ENCODE results near the gene ZDHHC12.
"Not testable (repeated sequence)": the region's sequence is repeated elsewhere in the genome, so short reads cannot be mapped to it uniquely, and the experiment has no call there.

ZDHHC12 gene

DNA sequence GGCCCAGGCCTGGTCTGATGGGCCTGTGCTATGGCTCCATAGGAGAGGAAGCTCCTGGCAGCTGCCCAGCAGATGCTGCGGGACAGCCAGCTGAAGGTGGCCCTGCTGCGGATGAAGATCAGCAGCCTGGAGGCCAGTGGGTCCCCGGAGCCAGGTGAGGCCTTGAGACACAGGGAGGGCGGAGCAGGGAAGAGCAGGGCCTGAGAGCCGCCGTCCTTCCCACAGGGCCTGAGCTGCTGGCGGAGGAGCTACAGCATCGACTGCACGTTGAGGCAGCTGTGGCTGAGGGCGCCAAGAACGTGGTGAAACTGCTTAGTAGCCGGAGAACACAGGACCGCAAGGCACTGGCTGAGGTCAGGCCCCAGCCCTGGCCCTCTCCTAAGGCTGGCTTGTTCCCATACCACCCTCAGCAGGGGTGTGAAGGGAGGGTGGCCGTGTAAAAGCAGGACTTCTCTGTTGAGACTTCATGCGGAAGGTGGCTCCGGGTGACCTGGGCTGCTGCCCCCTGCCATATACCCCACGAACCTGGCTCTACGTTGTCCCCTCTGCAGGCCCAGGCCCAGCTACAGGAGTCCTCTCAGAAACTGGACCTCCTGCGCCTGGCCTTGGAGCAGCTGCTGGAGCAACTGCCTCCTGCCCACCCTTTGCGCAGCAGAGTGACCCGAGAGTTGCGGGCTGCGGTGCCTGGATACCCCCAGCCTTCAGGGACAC is 17.1 kb downstream of the ZDHHC12 start:
- Histone ChIP-seq H3K27me3 (ENCODE audit: control insufficient read depth, insufficient read depth, low read length) (no peaks in the 10 kb centered on the region), H3K9me3 (ENCODE audit: control insufficient read depth, insufficient read depth, low read length) (no peaks in the 10 kb centered on the region), H3K9ac (ENCODE audit: low read depth, low read length) (no peak overlapping the region), H3K27ac (ENCODE audit: low read depth, low read length) (no peak overlapping the region), H3K36me3 (ENCODE audit: control insufficient read depth, insufficient read depth, low read length) (peaks cover 13% of the 10 kb centered on the region), H3K4me3 (ENCODE audit: low read depth, low read length) (no peak overlapping the region), H3K4me1 (ENCODE audit: control insufficient read depth, insufficient read depth, low read length) (no peaks in the 10 kb centered on the region)

DNA sequence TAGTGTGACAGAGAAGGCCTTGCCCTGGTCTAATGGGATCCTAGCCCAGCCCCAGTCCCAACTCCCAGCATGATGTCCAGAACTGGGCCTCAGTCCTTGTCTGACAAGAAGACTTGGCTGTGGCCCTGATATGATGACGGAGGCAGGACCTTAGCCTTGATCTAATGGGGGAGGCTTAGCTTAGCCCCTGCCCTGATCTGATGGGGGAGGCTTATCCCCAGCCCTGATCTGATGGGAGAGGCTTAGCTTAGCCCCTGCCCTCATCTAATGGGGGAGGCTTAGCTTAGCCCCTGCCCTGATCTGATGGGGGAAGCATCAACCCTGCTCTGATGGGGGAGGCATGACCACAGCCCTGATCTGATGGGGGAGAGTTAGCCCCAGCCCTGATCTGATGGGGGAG is 17.9 kb downstream of the ZDHHC12 start:
- Histone ChIP-seq H3K9ac (ENCODE audit: low read depth, low read length) (no peak overlapping the region), H3K27ac (ENCODE audit: low read depth, low read length) (no peak overlapping the region), H3K4me1 (ENCODE audit: control insufficient read depth, insufficient read depth, low read length) (no peaks in the 10 kb centered on the region), H3K4me3 (ENCODE audit: low read depth, low read length) (no peak overlapping the region), H3K36me3 (ENCODE audit: control insufficient read depth, insufficient read depth, low read length) (peaks cover 13% of the 10 kb centered on the region), H3K9me3 (ENCODE audit: control insufficient read depth, insufficient read depth, low read length) (no peaks in the 10 kb centered on the region), H3K27me3 (ENCODE audit: control insufficient read depth, insufficient read depth, low read length) (no peaks in the 10 kb centered on the region)

DNA sequence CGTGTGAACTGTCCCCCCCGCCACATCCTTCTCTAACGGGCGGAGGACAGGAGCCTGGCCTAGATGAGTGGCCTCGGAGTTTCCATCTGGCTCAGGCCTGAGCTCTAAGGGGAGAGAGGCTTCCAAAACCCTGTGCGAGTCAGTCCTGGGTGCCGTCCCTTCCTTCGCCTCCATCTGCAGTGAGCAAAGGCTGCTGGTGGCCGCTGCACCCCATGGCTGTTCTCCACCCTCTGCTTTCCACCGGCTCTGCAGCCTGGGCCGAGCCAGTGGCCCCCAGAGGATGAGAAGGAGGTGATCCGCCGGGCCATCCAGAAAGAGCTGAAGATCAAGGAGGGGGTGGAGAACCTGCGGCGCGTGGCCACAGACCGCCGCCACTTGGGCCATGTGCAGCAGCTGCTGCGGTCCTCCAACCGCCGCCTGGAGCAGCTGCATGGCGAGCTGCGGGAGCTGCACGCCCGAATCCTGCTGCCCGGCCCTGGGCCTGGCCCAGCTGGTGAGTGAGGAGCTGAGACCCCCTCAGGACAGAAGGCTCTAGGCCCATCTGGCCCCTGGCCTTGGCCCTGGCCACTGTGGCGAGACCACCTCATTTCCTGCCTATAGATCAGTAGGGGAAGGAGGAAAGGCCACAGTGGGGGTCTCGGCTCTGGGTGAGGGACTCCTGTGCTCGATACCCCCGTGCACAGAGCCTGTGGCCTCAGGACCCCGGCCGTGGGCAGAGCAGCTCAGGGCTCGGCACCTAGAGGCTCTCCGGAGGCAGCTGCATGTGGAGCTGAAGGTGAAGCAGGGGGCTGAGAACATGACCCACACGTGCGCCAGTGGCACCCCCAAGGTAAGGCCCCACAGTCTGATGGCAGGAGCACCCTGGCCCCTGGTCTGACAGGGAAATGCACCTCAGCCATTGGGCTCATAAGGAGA is 18.6 kb downstream of the ZDHHC12 start:
- Histone ChIP-seq H3K9me3 (ENCODE audit: control insufficient read depth, insufficient read depth, low read length) (no peaks in the 10 kb centered on the region), H3K4me3 (ENCODE audit: low read depth, low read length) (no peak overlapping the region), H3K36me3 (ENCODE audit: control insufficient read depth, insufficient read depth, low read length) (peaks cover 13% of the 10 kb centered on the region), H3K27me3 (ENCODE audit: control insufficient read depth, insufficient read depth, low read length) (no peaks in the 10 kb centered on the region), H3K9ac (ENCODE audit: low read depth, low read length) (no peak overlapping the region), H3K4me1 (ENCODE audit: control insufficient read depth, insufficient read depth, low read length) (no peaks in the 10 kb centered on the region), H3K27ac (ENCODE audit: low read depth, low read length) (no peak overlapping the region)

DNA sequence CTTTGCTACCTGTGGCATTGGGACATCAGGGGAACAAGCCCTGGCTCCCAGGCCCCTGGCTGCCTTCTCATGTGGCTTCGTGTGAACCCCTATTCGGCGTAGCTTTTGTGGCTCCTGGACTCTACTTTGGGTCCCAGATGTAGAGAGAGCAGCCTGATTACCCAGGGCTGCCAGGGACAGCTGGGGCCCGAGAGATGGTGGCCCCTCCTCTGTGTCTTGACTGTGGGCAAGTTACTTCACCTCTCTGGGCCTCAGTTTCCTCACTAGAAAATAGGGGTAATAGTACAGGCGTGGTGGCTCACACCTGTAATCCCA is 19.6 kb downstream of the ZDHHC12 start:
- Histone ChIP-seq H3K9ac (ENCODE audit: low read depth, low read length) (no peak overlapping the region), H3K36me3 (ENCODE audit: control insufficient read depth, insufficient read depth, low read length) (peaks cover 13% of the 10 kb centered on the region), H3K27ac (ENCODE audit: low read depth, low read length) (no peak overlapping the region), H3K4me1 (ENCODE audit: control insufficient read depth, insufficient read depth, low read length) (no peaks in the 10 kb centered on the region), H3K27me3 (ENCODE audit: control insufficient read depth, insufficient read depth, low read length) (no peaks in the 10 kb centered on the region), H3K4me3 (ENCODE audit: low read depth, low read length) (no peak overlapping the region), H3K9me3 (ENCODE audit: control insufficient read depth, insufficient read depth, low read length) (no peaks in the 10 kb centered on the region)

DNA sequence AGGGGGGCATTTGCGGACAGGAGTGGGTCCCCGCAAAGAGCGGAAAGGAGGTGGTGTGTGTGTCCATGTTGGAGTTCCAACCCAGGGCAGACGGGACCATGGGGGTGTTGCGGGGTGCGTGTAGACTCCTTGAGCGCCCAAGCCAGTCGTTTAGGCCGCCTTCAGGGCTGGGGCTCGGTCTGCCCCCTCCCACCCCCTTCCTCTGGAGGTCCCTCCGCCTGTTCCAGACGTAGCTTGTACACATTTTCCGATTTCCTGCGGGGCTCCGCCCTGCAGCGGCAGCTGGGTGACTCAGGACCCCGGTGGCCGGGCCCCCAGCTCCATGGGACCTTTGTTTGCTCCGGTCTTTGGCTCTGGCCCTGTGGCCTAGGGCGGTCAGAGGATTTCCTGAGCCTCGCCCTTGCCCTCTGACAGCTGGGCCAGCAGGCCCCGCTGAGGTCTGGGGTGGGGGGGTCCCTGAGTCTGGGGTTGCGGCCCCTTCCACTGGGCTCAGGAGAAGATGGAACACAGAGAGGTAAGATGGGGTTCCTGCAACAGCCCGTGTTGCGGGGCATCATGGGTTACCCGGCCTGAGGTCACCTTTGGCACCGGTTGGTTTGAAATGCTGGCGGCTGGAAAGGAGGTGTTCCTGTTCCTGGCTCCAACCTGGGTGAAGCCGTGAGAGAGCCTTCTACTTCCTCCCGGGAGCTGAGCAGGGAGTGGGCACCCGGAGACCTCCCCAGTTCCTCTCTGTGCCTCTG is 20.1 kb downstream of the ZDHHC12 start:
- Histone ChIP-seq H3K4me1 (ENCODE audit: control insufficient read depth, insufficient read depth, low read length) (no peaks in the 10 kb centered on the region), H3K9ac (ENCODE audit: low read depth, low read length) (no peak overlapping the region), H3K27me3 (ENCODE audit: control insufficient read depth, insufficient read depth, low read length) (no peaks in the 10 kb centered on the region), H3K36me3 (ENCODE audit: control insufficient read depth, insufficient read depth, low read length) (peaks cover 13% of the 10 kb centered on the region), H3K9me3 (ENCODE audit: control insufficient read depth, insufficient read depth, low read length) (no peaks in the 10 kb centered on the region), H3K27ac (ENCODE audit: low read depth, low read length) (no peak overlapping the region), H3K4me3 (ENCODE audit: low read depth, low read length) (peak overlapping the region; percentile 81)

DNA sequence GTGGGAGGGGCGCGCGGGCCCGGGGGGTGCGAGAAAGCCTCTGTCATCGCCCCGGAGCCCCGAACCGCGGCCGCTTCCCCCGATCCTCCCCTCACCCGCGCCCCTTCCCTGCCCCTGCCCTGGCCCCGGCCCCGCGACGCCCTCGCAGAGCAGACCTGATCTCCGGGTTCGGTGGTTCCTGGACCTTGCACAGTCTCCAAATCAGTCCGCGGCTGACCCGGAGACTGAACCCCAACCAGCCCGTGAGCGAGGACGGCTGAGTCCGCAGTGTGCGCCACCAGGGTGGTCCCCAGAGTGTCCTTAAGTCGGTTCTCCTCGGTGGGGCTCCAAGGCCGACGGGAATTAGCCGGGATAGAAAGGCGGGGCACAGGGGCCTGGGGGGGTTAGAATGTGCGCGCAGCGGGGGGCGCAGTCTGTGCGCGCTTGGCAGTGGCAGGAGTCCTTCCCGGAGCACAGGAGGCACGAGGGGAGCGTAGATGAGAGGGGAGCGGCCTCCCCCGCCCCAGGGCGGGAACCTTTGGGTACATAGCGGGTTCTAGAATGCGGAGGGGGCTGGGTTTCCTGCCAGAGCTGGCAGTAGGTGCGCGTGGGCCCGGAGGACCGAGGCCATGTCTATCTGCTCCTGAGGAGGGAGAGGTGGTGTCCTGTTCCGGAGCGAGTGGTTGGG is 20.8 kb downstream of the ZDHHC12 start:
- peak overlapping the region; percentile 81 for H3K4me3 ChIP-seq (ENCODE audit: low read depth, low read length)
- H3K36me3 ChIP-seq (ENCODE audit: control insufficient read depth, insufficient read depth, low read length), result peaks cover 13% of the 10 kb centered on the region
- H3K9ac ChIP-seq (ENCODE audit: low read depth, low read length), result no peak overlapping the region; the same call in 1 of the 2 replicates
- no peaks in the 10 kb centered on the region for H3K9me3 ChIP-seq (ENCODE audit: control insufficient read depth, insufficient read depth, low read length)
- no peaks in the 10 kb centered on the region for H3K4me1 ChIP-seq (ENCODE audit: control insufficient read depth, insufficient read depth, low read length)
- H3K27ac ChIP-seq (ENCODE audit: low read depth, low read length), result peak overlapping the region; percentile 67
- H3K27me3 ChIP-seq (ENCODE audit: control insufficient read depth, insufficient read depth, low read length), result no peaks in the 10 kb centered on the region

DNA sequence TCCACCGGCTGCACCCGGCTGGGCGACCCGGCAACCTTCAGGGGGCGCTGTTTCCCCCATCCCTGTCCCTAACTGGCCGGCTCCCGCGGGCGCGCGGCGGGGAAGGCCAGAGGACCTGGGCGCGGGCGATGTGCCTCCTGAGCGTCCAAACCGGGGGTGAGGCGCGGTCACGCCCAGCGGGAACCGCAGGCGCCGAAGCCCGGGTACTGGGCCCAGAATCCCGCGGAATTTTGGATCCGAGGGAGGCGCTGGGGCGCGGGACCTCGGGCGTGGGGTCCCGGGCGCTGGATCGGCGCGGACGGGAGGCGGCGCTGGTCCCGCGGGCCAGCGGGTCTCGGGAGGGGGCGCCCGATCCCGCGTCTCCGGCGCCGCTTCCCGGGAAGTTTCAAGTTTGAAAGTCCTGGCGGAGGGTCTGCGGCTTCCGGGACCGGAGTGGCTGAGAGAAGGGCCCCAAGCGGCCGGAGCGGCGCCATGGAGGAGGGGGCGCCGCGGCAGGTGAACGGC is 21.4 kb downstream of the ZDHHC12 start, which contains the start of gene PKN3:
TSS of gene PKN3 (plus strand) at position 59 of the 504 bp plus-strand sequence. CDS start at position 472, 413 bp downstream.
- H3K27me3 ChIP-seq (ENCODE audit: control insufficient read depth, insufficient read depth, low read length), result no peaks in the 10 kb centered on the region
- no peaks in the 10 kb centered on the region for H3K9me3 ChIP-seq (ENCODE audit: control insufficient read depth, insufficient read depth, low read length)
- H3K9ac ChIP-seq (ENCODE audit: low read depth, low read length), result peak within 1 kb of the TSS; percentile 63
- H3K4me1 ChIP-seq (ENCODE audit: control insufficient read depth, insufficient read depth, low read length), result no peaks in the 10 kb centered on the region
- H3K27ac ChIP-seq (ENCODE audit: low read depth, low read length), result peak within 1 kb of the TSS; percentile 67
- peaks cover 11% of the 10 kb centered on the region for H3K36me3 ChIP-seq (ENCODE audit: control insufficient read depth, insufficient read depth, low read length)
- H3K4me3 ChIP-seq (ENCODE audit: low read depth, low read length), result peak within 1 kb of the TSS; percentile 81

DNA sequence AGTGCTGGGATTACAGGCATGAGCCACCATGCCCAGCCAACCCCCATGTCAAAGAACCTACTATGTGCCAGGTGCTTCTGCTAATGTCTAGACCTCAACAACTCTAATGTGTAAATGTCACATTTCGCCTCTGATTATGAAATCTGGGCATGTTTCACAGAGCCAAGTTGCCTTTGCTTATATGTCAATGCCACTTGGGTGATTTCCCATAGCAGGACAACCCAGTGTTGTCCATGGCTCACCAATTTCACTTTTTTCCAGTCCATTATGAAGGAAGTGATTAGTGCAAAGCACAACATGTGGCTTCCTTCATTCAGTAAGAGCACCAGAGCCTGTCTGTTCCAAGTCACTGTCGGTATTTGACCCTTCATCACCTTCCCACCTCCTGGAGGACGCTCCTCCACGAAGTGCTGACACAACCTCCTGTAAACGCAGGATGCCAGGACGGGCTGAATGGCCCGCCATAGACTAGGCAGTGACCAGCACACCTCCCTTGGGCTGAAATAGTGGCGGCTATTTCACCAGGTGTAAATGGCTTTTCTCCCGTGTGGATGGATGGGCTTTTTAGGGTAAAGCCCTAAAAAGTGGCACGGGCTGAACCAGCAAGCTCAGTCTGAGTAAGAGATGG is 22.6 kb downstream of the ZDHHC12 start:
- H3K9ac ChIP-seq (ENCODE audit: low read depth, low read length), result no peak overlapping the region
- no peaks in the 10 kb centered on the region for H3K9me3 ChIP-seq (ENCODE audit: control insufficient read depth, insufficient read depth, low read length)
- no peak overlapping the region for H3K27ac ChIP-seq (ENCODE audit: low read depth, low read length)
- no peak overlapping the region for H3K4me3 ChIP-seq (ENCODE audit: low read depth, low read length)
- peaks cover 15% of the 10 kb centered on the region for H3K36me3 ChIP-seq (ENCODE audit: control insufficient read depth, insufficient read depth, low read length)
- H3K4me1 ChIP-seq (ENCODE audit: control insufficient read depth, insufficient read depth, low read length), result no peaks in the 10 kb centered on the region
- H3K27me3 ChIP-seq (ENCODE audit: control insufficient read depth, insufficient read depth, low read length), result no peaks in the 10 kb centered on the region

DNA sequence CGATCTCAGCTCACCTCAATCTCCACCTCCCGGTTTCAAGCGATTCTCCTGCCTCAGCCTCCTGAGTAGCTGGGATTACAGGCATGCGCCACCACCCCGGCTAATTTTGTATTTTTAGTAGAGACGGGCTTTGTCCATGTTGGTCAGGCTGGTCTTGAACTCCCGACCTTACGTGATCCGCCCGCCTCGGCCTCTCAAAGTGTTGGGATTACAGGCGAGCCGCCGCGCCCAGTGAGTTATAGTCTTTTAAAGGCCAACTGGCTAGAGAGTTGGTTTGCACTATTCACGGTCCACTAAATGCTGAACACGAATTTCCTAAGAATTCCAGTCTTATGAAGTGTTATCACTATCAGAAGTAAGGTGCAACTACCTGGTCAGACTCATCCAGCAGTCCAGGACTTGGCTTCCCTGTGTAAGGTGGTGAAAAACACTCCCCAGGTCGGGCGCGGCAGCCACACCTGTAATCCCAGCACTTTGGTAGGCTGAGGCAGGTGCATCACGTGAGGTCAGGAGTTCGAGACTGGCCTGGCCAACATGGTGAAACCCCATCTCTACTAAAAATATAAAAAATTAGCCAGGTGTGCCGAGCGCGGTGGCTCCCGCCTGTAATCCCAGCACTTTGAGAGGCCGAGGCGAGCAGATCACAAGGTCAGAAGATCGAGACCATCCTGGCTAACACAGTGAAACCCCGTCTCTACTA is 24.7 kb downstream of the ZDHHC12 start:
- not testable (repeated sequence) for H3K4me3 ChIP-seq (ENCODE audit: low read depth, low read length); H3K9me3 ChIP-seq (ENCODE audit: control insufficient read depth, insufficient read depth, low read length)

More for the DNA sequence above, 24.7 kb downstream of the ZDHHC12 start:
- H3K9ac ChIP-seq (ENCODE audit: low read depth, low read length); H3K27ac ChIP-seq (ENCODE audit: low read depth, low read length); H3K27me3 ChIP-seq (ENCODE audit: control insufficient read depth, insufficient read depth, low read length); H3K4me1 ChIP-seq (ENCODE audit: control insufficient read depth, insufficient read depth, low read length): not testable (repeated sequence)
- H3K36me3 ChIP-seq (ENCODE audit: control insufficient read depth, insufficient read depth, low read length), result peaks cover 25% of the 10 kb centered on the region
